Adrenal gland (tissue), 5 donors: ENCODE results near the gene PDCD11.

Experiments used
- CTCF ChIP-seq, 6 experiments: fragments of 450-650 bp in 4 of 6; fragments of 200-600 bp in 2 of 6; sonication (generic) in 1 of 6; IDR thresholded peaks; 1 replicate in 5 of 6; 2 replicates in 1 of 6; pipeline versions ENCODE4 v1.5.1 to v1.8.0; 2016 to 2021; ENCODE audit warnings: antibody characterized with exemption in 6 of 6, mild to moderate bottlenecking in 2 of 6, moderate library complexity in 1 of 6
- POLR2A ChIP-seq, 2 donors: fragments of 450-650 bp; IDR thresholded peaks; one replicate each; pipeline ENCODE4 v1.6.1; 2017; ENCODE audit warnings: antibody characterized with exemption in 2 of 2, mild to moderate bottlenecking in 2 of 2, moderate library complexity in 1 of 2
- donor health status: DM: no; HTN: no; CAD: no.

GRCh38 chr10:103465411-103466179 is 69.2 kb downstream of the PDCD11 start:
- TF ChIP-seq CTCF (IDR thresholded peaks at IDR 0.05) (no peak), POLR2A (IDR thresholded peaks at IDR 0.05) (no peak)
